Measurements from ENCODE around the gene NOD2. TPM values are rescaled to one million over a fixed set of nuclear protein-coding genes. Genes with fewer than 3 reads are reported as not detected.
A peak's percentile ranks its signal among the peaks of the same experiment; 100 is the strongest.

The NOD2 gene
- polyA plus RNA-seq, 2 donors: 6.2 to 11.0 TPM

- Histone ChIP-seq H3K4me3 (ENCODE audit: low read depth in 1 of 2, low read length in 2 of 2) (no peak overlapping the region), H3K27ac (ENCODE audit: low read depth in 2 of 2, low read length in 1 of 2) (peak overlapping the region; percentile 94 to 95), H3K4me1 (ENCODE audit: control insufficient read depth in 2 of 2, insufficient read depth in 2 of 2, low read length in 1 of 2) (peaks cover 0 to 15% of the 10 kb centered on the region in 2 donors), H3K36me3 (ENCODE audit: control insufficient read depth in 2 of 2, insufficient read depth in 2 of 2, low read length in 1 of 2) (peaks cover 0 to 1% of the 10 kb centered on the region in 2 donors), H3K9me3 (ENCODE audit: control insufficient read depth in 2 of 2, insufficient read depth in 1 of 2, low read depth in 1 of 2, low read length in 1 of 2) (no peaks in the 10 kb centered on the region), H3K27me3 (ENCODE audit: control insufficient read depth in 1 of 2, insufficient read depth in 2 of 2, low read length in 2 of 2) (no peaks in the 10 kb centered on the region)
- 54 to 63% methylated on average over 9 of the region's 9 CpGs for WGBS, 2 donors
Measured at GRCh38 chr16:50718761-50719400, 25.5 kb downstream of the NOD2 start.

GRCh38 chr16:50719401-50720337 lies 26.3 kb downstream of the NOD2 start:
- H3K9me3 ChIP-seq (ENCODE audit: control insufficient read depth in 2 of 2, insufficient read depth in 1 of 2, low read depth in 1 of 2, low read length in 1 of 2): no peaks in the 10 kb centered on the region

GRCh38 chr16:50721549-50722404 lies 28.4 kb downstream of the NOD2 start:
- Histone ChIP-seq H3K4me1 (ENCODE audit: control insufficient read depth in 2 of 2, insufficient read depth in 2 of 2, low read length in 1 of 2) (peaks cover 0 to 12% of the 10 kb centered on the region in 2 donors), H3K9me3 (ENCODE audit: control insufficient read depth in 2 of 2, insufficient read depth in 1 of 2, low read depth in 1 of 2, low read length in 1 of 2) (no peaks in the 10 kb centered on the region), H3K27me3 (ENCODE audit: control insufficient read depth in 1 of 2, insufficient read depth in 2 of 2, low read length in 2 of 2) (no peaks in the 10 kb centered on the region), H3K27ac (ENCODE audit: low read depth in 2 of 2, low read length in 1 of 2) (peak overlapping the region in 1 of 2 donors; percentile 41), H3K36me3 (ENCODE audit: control insufficient read depth in 2 of 2, insufficient read depth in 2 of 2, low read length in 1 of 2) (peaks cover 0 to 5% of the 10 kb centered on the region in 2 donors), H3K4me3 (ENCODE audit: low read depth in 1 of 2, low read length in 2 of 2) (no peak overlapping the region)
- 82 to 89% methylated on average over 6 of the region's 6 CpGs for WGBS, 2 donors

More at GRCh38 chr16:50719401-50720337, 26.3 kb downstream of the NOD2 start:
- H3K27me3 ChIP-seq (ENCODE audit: control insufficient read depth in 1 of 2, insufficient read depth in 2 of 2, low read length in 2 of 2): no peaks in the 10 kb centered on the region
- H3K4me3 ChIP-seq (ENCODE audit: low read depth in 1 of 2, low read length in 2 of 2): peak overlapping the region in 1 of 2 donors; percentile 4
- 48 to 53% methylated on average over 20 of the region's 20 CpGs for WGBS, 2 donors
- peaks cover 0 to 15% of the 10 kb centered on the region in 2 donors for H3K4me1 ChIP-seq (ENCODE audit: control insufficient read depth in 2 of 2, insufficient read depth in 2 of 2, low read length in 1 of 2)
- H3K36me3 ChIP-seq (ENCODE audit: control insufficient read depth in 2 of 2, insufficient read depth in 2 of 2, low read length in 1 of 2): peaks cover 0 to 1% of the 10 kb centered on the region in 2 donors
- H3K27ac ChIP-seq (ENCODE audit: low read depth in 2 of 2, low read length in 1 of 2): peak overlapping the region; percentile 94 to 95

- Histone ChIP-seq H3K9me3 (ENCODE audit: control insufficient read depth in 2 of 2, insufficient read depth in 1 of 2, low read depth in 1 of 2, low read length in 1 of 2) (no peaks in the 10 kb centered on the region), H3K36me3 (ENCODE audit: control insufficient read depth in 2 of 2, insufficient read depth in 2 of 2, low read length in 1 of 2) (peaks cover 0 to 5% of the 10 kb centered on the region in 2 donors), H3K27me3 (ENCODE audit: control insufficient read depth in 1 of 2, insufficient read depth in 2 of 2, low read length in 2 of 2) (no peaks in the 10 kb centered on the region), H3K4me1 (ENCODE audit: control insufficient read depth in 2 of 2, insufficient read depth in 2 of 2, low read length in 1 of 2) (peaks cover 0 to 10% of the 10 kb centered on the region in 2 donors), H3K4me3 (ENCODE audit: low read depth in 1 of 2, low read length in 2 of 2) (no peak overlapping the region), H3K27ac (ENCODE audit: low read depth in 2 of 2, low read length in 1 of 2) (peak overlapping the region in 1 of 2 donors; percentile 41)
- 91 to 94% methylated on average over 1 of the region's 1 CpG for WGBS, 2 donors
Measured at GRCh38 chr16:50722405-50722737, 29.0 kb downstream of the NOD2 start.

DNA sequence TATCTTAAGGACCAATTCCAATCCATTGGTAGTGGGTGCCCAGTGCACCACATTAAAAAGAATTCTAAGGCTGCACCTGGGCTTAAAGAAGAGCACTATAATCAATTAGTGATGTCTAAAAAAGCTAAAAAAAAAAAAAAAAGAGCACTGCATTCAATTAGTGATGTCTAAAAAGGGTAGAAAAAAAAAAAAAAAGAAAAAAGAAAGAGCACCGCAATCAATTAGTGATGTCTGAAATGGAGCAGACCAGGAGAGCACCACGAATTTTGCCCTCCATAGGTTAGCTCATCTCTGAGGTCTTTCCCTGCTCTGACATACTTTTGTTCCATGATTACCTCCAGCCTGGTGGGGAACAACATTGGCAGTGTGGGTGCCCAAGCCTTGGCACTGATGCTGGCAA lies 29.6 kb downstream of the NOD2 start:
- Histone ChIP-seq H3K27ac (ENCODE audit: low read depth in 2 of 2, low read length in 1 of 2) (no peak overlapping the region), H3K9me3 (ENCODE audit: control insufficient read depth in 2 of 2, insufficient read depth in 1 of 2, low read depth in 1 of 2, low read length in 1 of 2) (no peaks in the 10 kb centered on the region), H3K36me3 (ENCODE audit: control insufficient read depth in 2 of 2, insufficient read depth in 2 of 2, low read length in 1 of 2) (peaks cover 0 to 5% of the 10 kb centered on the region in 2 donors), H3K27me3 (ENCODE audit: control insufficient read depth in 1 of 2, insufficient read depth in 2 of 2, low read length in 2 of 2) (no peaks in the 10 kb centered on the region), H3K4me3 (ENCODE audit: low read depth in 1 of 2, low read length in 2 of 2) (no peak overlapping the region), H3K4me1 (ENCODE audit: control insufficient read depth in 2 of 2, insufficient read depth in 2 of 2, low read length in 1 of 2) (peaks cover 0 to 10% of the 10 kb centered on the region in 2 donors)
- WGBS, 2 donors: 85 to 92% methylated on average over 2 of the region's 2 CpGs

- peaks cover 0 to 8% of the 10 kb centered on the region in 2 donors for H3K36me3 ChIP-seq (ENCODE audit: control insufficient read depth in 2 of 2, insufficient read depth in 2 of 2, low read length in 1 of 2)
- no peaks in the 10 kb centered on the region for H3K27me3 ChIP-seq (ENCODE audit: control insufficient read depth in 1 of 2, insufficient read depth in 2 of 2, low read length in 2 of 2)
- H3K4me3 ChIP-seq (ENCODE audit: low read depth in 1 of 2, low read length in 2 of 2): no peak overlapping the region
- H3K4me1 ChIP-seq (ENCODE audit: control insufficient read depth in 2 of 2, insufficient read depth in 2 of 2, low read length in 1 of 2): peaks cover 0 to 8% of the 10 kb centered on the region in 2 donors
- H3K27ac ChIP-seq (ENCODE audit: low read depth in 2 of 2, low read length in 1 of 2): no peak overlapping the region
- no peaks in the 10 kb centered on the region for H3K9me3 ChIP-seq (ENCODE audit: control insufficient read depth in 2 of 2, insufficient read depth in 1 of 2, low read depth in 1 of 2, low read length in 1 of 2)
Measured at GRCh38 chr16:50724306-50724705, 30.9 kb downstream of the NOD2 start.

GRCh38 chr16:50731130-50731988 lies 38.0 kb downstream of the NOD2 start:
- H3K27ac ChIP-seq (ENCODE audit: low read depth in 2 of 2, low read length in 1 of 2): no peak overlapping the region
- 72 to 76% methylated on average over 6 of the region's 6 CpGs for WGBS, 2 donors
- no peaks in the 10 kb centered on the region for H3K9me3 ChIP-seq (ENCODE audit: control insufficient read depth in 2 of 2, insufficient read depth in 1 of 2, low read depth in 1 of 2, low read length in 1 of 2)
- H3K4me3 ChIP-seq (ENCODE audit: low read depth in 1 of 2, low read length in 2 of 2): no peak overlapping the region
- no peaks in the 10 kb centered on the region for H3K27me3 ChIP-seq (ENCODE audit: control insufficient read depth in 1 of 2, insufficient read depth in 2 of 2, low read length in 2 of 2)
- no peaks in the 10 kb centered on the region for H3K4me1 ChIP-seq (ENCODE audit: control insufficient read depth in 2 of 2, insufficient read depth in 2 of 2, low read length in 1 of 2)
- H3K36me3 ChIP-seq (ENCODE audit: control insufficient read depth in 2 of 2, insufficient read depth in 2 of 2, low read length in 1 of 2): peaks cover 0 to 5% of the 10 kb centered on the region in 2 donors

DNA sequence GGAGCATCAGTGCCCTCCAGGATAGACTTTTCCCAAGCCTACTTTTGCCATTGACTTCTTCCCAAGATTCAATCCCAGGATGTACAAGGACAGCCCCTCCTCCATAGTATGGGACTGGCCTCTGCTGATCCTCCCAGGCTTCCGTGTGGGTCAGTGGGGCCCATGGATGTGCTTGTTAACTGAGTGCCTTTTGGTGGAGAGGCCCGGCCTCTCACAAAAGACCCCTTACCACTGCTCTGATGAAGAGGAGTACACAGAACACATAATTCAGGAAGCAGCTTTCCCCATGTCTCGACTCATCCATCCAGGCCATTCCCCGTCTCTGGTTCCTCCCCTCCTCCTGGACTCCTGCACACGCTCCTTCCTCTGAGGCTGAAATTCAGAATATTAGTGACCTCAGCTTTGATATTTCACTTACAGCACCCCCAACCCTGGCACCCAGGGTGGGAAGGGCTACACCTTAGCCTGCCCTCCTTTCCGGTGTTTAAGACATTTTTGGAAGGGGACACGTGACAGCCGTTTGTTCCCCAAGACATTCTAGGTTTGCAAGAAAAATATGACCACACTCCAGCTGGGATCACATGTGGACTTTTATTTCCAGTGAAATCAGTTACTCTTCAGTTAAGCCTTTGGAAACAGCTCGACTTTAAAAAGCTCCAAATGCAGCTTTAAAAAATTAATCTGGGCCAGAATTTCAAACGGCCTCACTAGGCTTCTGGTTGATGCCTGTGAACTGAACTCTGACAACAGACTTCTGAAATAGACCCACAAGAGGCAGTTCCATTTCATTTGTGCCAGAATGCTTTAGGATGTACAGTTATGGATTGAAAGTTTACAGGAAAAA lies 38.8 kb downstream of the NOD2 start:
- H3K27ac ChIP-seq (ENCODE audit: low read depth in 2 of 2, low read length in 1 of 2): peak overlapping the region in 1 of 2 donors; percentile 26
- H3K4me1 ChIP-seq (ENCODE audit: control insufficient read depth in 2 of 2, insufficient read depth in 2 of 2, low read length in 1 of 2): no peaks in the 10 kb centered on the region
- H3K36me3 ChIP-seq (ENCODE audit: control insufficient read depth in 2 of 2, insufficient read depth in 2 of 2, low read length in 1 of 2): peaks cover 0 to 5% of the 10 kb centered on the region in 2 donors
- whole genome bisulfite sequencing, 2 donors: 76 to 78% methylated on average over 10 of the region's 10 CpGs
- no peaks in the 10 kb centered on the region for H3K27me3 ChIP-seq (ENCODE audit: control insufficient read depth in 1 of 2, insufficient read depth in 2 of 2, low read length in 2 of 2)
- H3K9me3 ChIP-seq (ENCODE audit: control insufficient read depth in 2 of 2, insufficient read depth in 1 of 2, low read depth in 1 of 2, low read length in 1 of 2): no peaks in the 10 kb centered on the region
- H3K4me3 ChIP-seq (ENCODE audit: low read depth in 1 of 2, low read length in 2 of 2): no peak overlapping the region
